GM13976 (cell line): Measurements from ENCODE around the gene RPS17.

Experiments used
- DNase-seq: peaks from one replicate; pipeline ENCODE4 v3.0.0; 2012; ENCODE audit warnings: low spot score
- CTCF ChIP-seq: IDR thresholded peaks from 2 replicates; pipeline ENCODE4 v1.5.1; 2012; ENCODE audit warnings: borderline replicate concordance, mild to moderate bottlenecking; ENCODE audit not compliant: insufficient read depth; ENCODE audit errors: extremely low read depth, missing control alignments, control extremely low read depth
- in situ Hi-C: fragments of 300-500 bp; cut with MboI; formaldehyde crosslinking; loops from one replicate; pipeline ENCODE4 v1.12.0; 2022; ENCODE audit warnings: low sequenced_read_pairs, mixed read lengths, inconsistent platforms; ENCODE audit not compliant: unreplicated experiment

The RPS17 gene

GRCh38 chr15:82566690-82567089 is 26.4 kb upstream of the RPS17 start:
- DNase-seq, result no peak
- in situ Hi-C loops, result no loop called here
- TF ChIP-seq CTCF, result no peak

GRCh38 chr15:82558502-82558901 is 18.2 kb upstream of the RPS17 start:
- DNase-seq, result no peak
- TF ChIP-seq CTCF, result no peak
- in situ Hi-C loops, result no loop called here

- no peak for DNase-seq
- TF ChIP-seq CTCF, result no peak
- in situ Hi-C loops, result no loop called here
These were observed 16.2 kb upstream of the RPS17 start for GRCh38 chr15:82556315-82557035.

- TF ChIP-seq CTCF, result no peak
- in situ Hi-C loops, result no loop called here
- DNase-seq, result no peak
These were observed 14.6 kb upstream of the RPS17 start for GRCh38 chr15:82554849-82555248.

GRCh38 chr15:82554351-82554750 is 14.1 kb upstream of the RPS17 start:
- DNase-seq, result no peak
- in situ Hi-C loops, result no loop called here

GRCh38 chr15:82553846-82554245 is 13.6 kb upstream of the RPS17 start:
- DNase-seq, result no peak
- TF ChIP-seq CTCF, result no peak
- in situ Hi-C loops, result no loop called here

More at GRCh38 chr15:82554351-82554750, 14.1 kb upstream of the RPS17 start:
- TF ChIP-seq CTCF, result no peak

- in situ Hi-C loops, result no loop called here
- DNase-seq, result no peak
- no peak for TF ChIP-seq CTCF
These were observed 12.6 kb upstream of the RPS17 start for GRCh38 chr15:82552861-82553260.
